ENCODE data around the gene ARID3A.

DNA sequence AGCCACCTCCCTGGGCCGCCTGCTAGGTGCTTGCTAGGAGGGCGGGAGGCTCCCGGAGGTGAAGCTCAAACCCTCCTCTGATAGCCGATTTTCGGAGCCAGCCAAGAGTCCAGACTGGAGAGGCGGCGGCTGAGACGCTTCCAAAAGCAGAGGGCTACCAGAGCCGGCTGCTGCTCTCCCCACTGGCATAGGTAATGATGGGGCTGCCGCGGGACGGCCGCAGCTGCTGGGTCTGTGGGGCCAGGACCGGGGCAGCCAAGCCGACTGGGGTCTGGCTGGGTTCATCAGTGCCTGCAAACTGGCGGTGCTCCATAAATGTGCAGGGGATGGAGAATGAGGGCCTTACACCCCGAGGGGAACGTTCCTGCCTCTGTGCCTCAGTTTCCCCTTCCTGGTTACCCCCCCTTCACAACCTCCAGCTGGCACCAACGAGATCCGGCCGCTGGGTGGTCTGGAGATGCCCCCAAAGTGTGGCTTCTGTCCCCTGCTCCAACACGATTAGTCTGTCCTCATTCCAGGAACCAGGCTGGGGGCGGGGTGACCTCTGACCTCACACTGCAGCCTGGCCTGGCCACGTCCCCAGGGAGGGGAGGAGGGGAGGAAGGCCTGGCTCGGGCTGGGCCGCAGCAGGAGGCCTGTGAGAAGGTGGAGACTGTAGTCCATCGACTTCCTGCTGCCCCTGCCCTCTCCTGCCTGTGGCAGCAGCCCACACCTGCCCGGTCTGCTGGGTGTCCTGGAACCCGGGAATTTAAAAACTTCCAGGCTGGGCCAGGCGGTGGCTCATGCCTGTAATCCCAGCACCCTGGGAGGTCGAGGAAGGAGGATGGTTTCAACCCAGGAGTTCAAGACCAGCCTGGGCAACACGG, 54.5 kb downstream of the ARID3A start:
- no peak for TF ChIP-seq EZH2phosphoT487 (IDR thresholded peaks at IDR 0.05; ENCODE audit: borderline replicate concordance, low read depth, low read length)
- TF ChIP-seq, protein P1, sequence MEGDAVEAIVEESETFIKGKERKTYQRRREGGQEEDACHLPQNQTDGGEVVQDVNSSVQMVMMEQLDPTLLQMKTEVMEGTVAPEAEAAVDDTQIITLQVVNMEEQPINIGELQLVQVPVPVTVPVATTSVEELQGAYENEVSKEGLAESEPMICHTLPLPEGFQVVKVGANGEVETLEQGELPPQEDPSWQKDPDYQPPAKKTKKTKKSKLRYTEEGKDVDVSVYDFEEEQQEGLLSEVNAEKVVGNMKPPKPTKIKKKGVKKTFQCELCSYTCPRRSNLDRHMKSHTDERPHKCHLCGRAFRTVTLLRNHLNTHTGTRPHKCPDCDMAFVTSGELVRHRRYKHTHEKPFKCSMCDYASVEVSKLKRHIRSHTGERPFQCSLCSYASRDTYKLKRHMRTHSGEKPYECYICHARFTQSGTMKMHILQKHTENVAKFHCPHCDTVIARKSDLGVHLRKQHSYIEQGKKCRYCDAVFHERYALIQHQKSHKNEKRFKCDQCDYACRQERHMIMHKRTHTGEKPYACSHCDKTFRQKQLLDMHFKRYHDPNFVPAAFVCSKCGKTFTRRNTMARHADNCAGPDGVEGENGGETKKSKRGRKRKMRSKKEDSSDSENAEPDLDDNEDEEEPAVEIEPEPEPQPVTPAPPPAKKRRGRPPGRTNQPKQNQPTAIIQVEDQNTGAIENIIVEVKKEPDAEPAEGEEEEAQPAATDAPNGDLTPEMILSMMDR (conservative IDR thresholded peaks at IDR 0.05; ENCODE audit: low read length) = no peak
